A549 (cell line): Measurements from ENCODE around the gene KIF21B. TPM values are rescaled to one million over a fixed set of nuclear protein-coding genes. Genes with fewer than 3 reads are reported as not detected.

Source experiments
- ATAC-seq, 2 experiments: fragments of 200-7000 bp in 1 of 2; fragments of >200 bp in 1 of 2; cut with Nextera tagmentation in 1 of 2; cut with Tn5 transposase in 1 of 2; 3 replicates each; pipeline versions ENCODE4 v1.8.0 to v1.9.1; 2018 to 2020; ENCODE audit warnings: mild to moderate bottlenecking in 1 of 2, moderate library complexity in 1 of 2
- CTCF ChIA-PET: fragments of 300-600 bp; sonication (Branson Sonifier 250); formaldehyde crosslinking; extraction: SDS; loops from one replicate; lab custom pipeline; 2021; ENCODE audit warnings: antibody characterized with exemption, inconsistent platforms; lab: Yijun Ruan, JAX
- POLR2A ChIA-PET: fragments of 350-600 bp; formaldehyde crosslinking; extraction: SDS; loops from one replicate; lab custom pipeline; 2021; ENCODE audit warnings: antibody characterized with exemption, inconsistent platforms; lab: Yijun Ruan, JAX
- DNase-seq, 2 experiments: peaks; one replicate each; pipeline versions ENCODE4 v3.0.0 to v3.0.0-alpha.2; 2011 to 2016; ENCODE audit warnings: low read depth in 1 of 2, low spot score in 1 of 2
- FAIRE-seq: peaks from 2 replicates; lab custom pipeline; 2011; peaks lifted over from hg19 to GRCh38; lab: Jason Lieb, UNC
- H3K27ac ChIP-seq, 2 experiments: fragments of >200 bp; sonication (Bioruptor Twin); formaldehyde crosslinking; 3 replicates each; pipeline ENCODE4 v1.5.1; 2016 to 2017
- H3K4me1 ChIP-seq: fragments of >200 bp; sonication (Bioruptor Twin); formaldehyde crosslinking; 3 replicates; pipeline ENCODE4 v1.6.1; 2016
- H3K4me2 ChIP-seq: fragments of >200 bp; sonication (Bioruptor Twin); formaldehyde crosslinking; 3 replicates; pipeline ENCODE4 v1.6.1; 2016
- H3K4me3 ChIP-seq: fragments of >200 bp; sonication (Bioruptor Twin); formaldehyde crosslinking; 3 replicates; pipeline ENCODE4 v1.5.1; 2016
- H3K9me3 ChIP-seq: fragments of >200 bp; sonication (Bioruptor Twin); formaldehyde crosslinking; 3 replicates; pipeline ENCODE4 v1.6.1; 2016
- CBX2 ChIP-seq: fragments of 200-600 bp; sonication (generic); IDR thresholded peaks from 2 replicates; pipeline ENCODE4 v1.6.1; 2016; ENCODE audit warnings: low read depth, mild to moderate bottlenecking, borderline replicate concordance
- CEBPB ChIP-seq, 2 experiments: fragments of >200 bp in 1 of 2; sonication (Bioruptor Twin) in 1 of 2; formaldehyde crosslinking in 1 of 2; IDR thresholded peaks; 2 replicates each; pipeline ENCODE4 v1.6.1; 2012 to 2016
- CHD2 ChIP-seq: fragments of 150-350 bp; IDR thresholded peaks from 2 replicates; pipeline ENCODE4 v1.6.1; 2014; ENCODE audit warnings: low read length; ENCODE audit not compliant: partially characterized antibody
- CTCF ChIP-seq: fragments of >200 bp; sonication (Bioruptor Twin); formaldehyde crosslinking; IDR thresholded peaks from 3 replicates; pipeline ENCODE4 v1.5.1; 2016
- E2F6 ChIP-seq: IDR thresholded peaks from 2 replicates; pipeline ENCODE4 v1.6.1; 2012; ENCODE audit warnings: low read depth, borderline replicate concordance
- EHMT2 ChIP-seq: fragments of 200-600 bp; sonication (generic); IDR thresholded peaks from 2 replicates; pipeline ENCODE4 v1.6.1; 2016; ENCODE audit warnings: antibody characterized with exemption, low read depth, mild to moderate bottlenecking, moderate library complexity
- ELK1 ChIP-seq: fragments of 150-350 bp; IDR thresholded peaks from 2 replicates; pipeline ENCODE4 v1.6.1; 2014; ENCODE audit warnings: low read depth, mild to moderate bottlenecking, low read length
- ESRRA ChIP-seq: fragments of 150-350 bp; IDR thresholded peaks from 2 replicates; pipeline ENCODE4 v1.6.1; 2014; ENCODE audit warnings: mild to moderate bottlenecking, low read length, borderline replicate concordance
- FOXS1 ChIP-seq: fragments of 250-450 bp; sonication (Bioruptor Pico); IDR thresholded peaks from 2 replicates; pipeline ENCODE4 v1.5.0; 2020; ENCODE audit warnings: mild to moderate bottlenecking, moderate library complexity
- HMGXB4 ChIP-seq: fragments of 250-450 bp; sonication (Bioruptor Pico); IDR thresholded peaks from 2 replicates; pipeline ENCODE4 v1.5.0; 2021; ENCODE audit warnings: mild to moderate bottlenecking, moderate library complexity, borderline replicate concordance
- HOXA7 ChIP-seq: fragments of 250-450 bp; sonication (Bioruptor Pico); IDR thresholded peaks from 2 replicates; pipeline ENCODE4 v1.5.0; 2020; ENCODE audit warnings: mild to moderate bottlenecking, moderate library complexity
- HOXB5 ChIP-seq: fragments of 250-450 bp; sonication (Bioruptor Pico); IDR thresholded peaks from 2 replicates; pipeline ENCODE4 v1.5.0; 2020; ENCODE audit warnings: mild to moderate bottlenecking, moderate library complexity
- KDM1A ChIP-seq: fragments of 200-600 bp; sonication (generic); IDR thresholded peaks from 2 replicates; pipeline ENCODE4 v1.6.1; 2016; ENCODE audit warnings: low read depth, mild to moderate bottlenecking
- KDM5A ChIP-seq: fragments of 200-600 bp; sonication (generic); IDR thresholded peaks from 2 replicates; pipeline ENCODE4 v1.6.1; 2016; ENCODE audit warnings: antibody characterized with exemption, mild to moderate bottlenecking
- MAZ ChIP-seq: fragments of 150-350 bp; IDR thresholded peaks from 2 replicates; pipeline ENCODE4 v1.6.1; 2014; ENCODE audit warnings: antibody characterized with exemption, low read depth, low read length, borderline replicate concordance
- NR3C1 ChIP-seq: fragments of >200 bp; sonication (Bioruptor Twin); formaldehyde crosslinking; IDR thresholded peaks from 3 replicates; pipeline ENCODE4 v1.6.1; 2017
- POLR2AphosphoS2 ChIP-seq: conservative IDR thresholded peaks from 2 replicates; pipeline ENCODE4 v1.6.1; 2012; ENCODE audit warnings: low read length, improper control_type of control experiment, inconsistent platforms
- RAD21 ChIP-seq, 2 experiments: fragments of >200 bp in 1 of 2; sonication (Bioruptor Twin) in 1 of 2; formaldehyde crosslinking in 1 of 2; IDR thresholded peaks in 1 of 2; conservative IDR thresholded peaks in 1 of 2; 2 replicates in 1 of 2; 3 replicates in 1 of 2; pipeline ENCODE4 v1.6.1; 2012 to 2018; ENCODE audit warnings: inconsistent platforms in 1 of 2
- RFX5 ChIP-seq: fragments of 450-650 bp; IDR thresholded peaks from 2 replicates; pipeline ENCODE4 v1.7.1; 2014; ENCODE audit warnings: antibody characterized with exemption, mild to moderate bottlenecking, moderate library complexity
- SMC3 ChIP-seq: fragments of >200 bp; sonication (Bioruptor Twin); formaldehyde crosslinking; IDR thresholded peaks from 3 replicates; pipeline ENCODE4 v1.6.1; 2018; ENCODE audit warnings: inconsistent platforms
- TFCP2L1 ChIP-seq: fragments of 250-450 bp; sonication (Bioruptor Pico); IDR thresholded peaks from 2 replicates; pipeline ENCODE4 v1.5.0; 2021; ENCODE audit warnings: mild to moderate bottlenecking
- TP53 ChIP-seq: fragments of 250-450 bp; sonication (Bioruptor Pico); IDR thresholded peaks from 2 replicates; pipeline ENCODE4 v1.5.0; 2021; ENCODE audit warnings: mild to moderate bottlenecking, moderate library complexity
- WGBS: methylation state at CpG from one replicate; pipeline ENCODE4 v1.1.6; 2017; ENCODE audit errors: missing lambda C conversion rate; 5-methylcytosine and 5-hydroxymethylcytosine counted together
- polyA plus RNA-seq, 4 experiments: library from polyadenylated mRNA; depleted of rRNA in 3 of 4; stranded (reverse); fragments of >200 nt; fragmentation: RNase III in 1 of 4; extraction: RNeasy Plus Mini Kit Qiagen cat#74134 plus additional on column Dnase treatment in 1 of 4; gene quantifications; 2 replicates in 3 of 4; 3 replicates in 1 of 4; pipeline ENCODE4 v1.2.3, GENCODE V29; 2011 to 2017

The KIF21B gene
- polyA plus RNA-seq, 2 of the 4 experiments (the other 2 are of a cell fraction): 1.4 to 3.8 TPM

- CTCF ChIA-PET: interaction anchor here (0.8 to 9.0 kb wide), 7 partner anchors 10 to 421 kb away, joined by 3 to 94 read pairs (median 5); partner anchors contain the start of gene KIF21B
- Histone ChIP-seq H3K4me1 (0 out of 3 replicates have a peak, but pooled peaks cover 3% of the 10 kb centered on the region), H3K4me2 (no peak overlapping the region), H3K4me3 (no peak overlapping the region), H3K27ac (no peak overlapping the region), H3K9me3 (no peaks in the 10 kb centered on the region)
- no peak for FAIRE-seq
- ATAC-seq: peak in 1 of 2 experiments; percentile 24; a peak in 2 of 6 replicates
- POLR2A ChIA-PET: no interaction called here
- no peak for TF ChIP-seq KDM1A
- TF ChIP-seq EHMT2: no peak
- no peak for TF ChIP-seq HMGXB4
- no peak for TF ChIP-seq POLR2AphosphoS2
- no peak for TF ChIP-seq CBX2
- no peak for TF ChIP-seq TFCP2L1 (CRISPR knock-in tag)
- no peak for TF ChIP-seq CHD2
- 75% methylated on average over 9 of the region's 9 CpGs for WGBS
- no peak for DNase-seq
Measured at GRCh38 chr1:201044119-201044518, 20.6 kb upstream of the KIF21B start.

GRCh38 chr1:201042779-201043461 is 19.4 kb upstream of the KIF21B start:
- no peak overlapping the region for H3K4me3 ChIP-seq
- FAIRE-seq: peak; percentile 56
- peak overlapping the region; percentile 33; the same call in 2 of the 3 replicates for H3K4me2 ChIP-seq
- ChIA-PET CTCF (interaction anchor here (0.6 to 9.0 kb wide), 29 partner anchors 9 to 485 kb away, joined by 3 to 94 read pairs (median 5); partner anchors contain the start of genes CACNA1S and KIF21B), POLR2A (interaction anchor here (1.0 kb wide), 1 partner anchor 373 kb away, joined by 3 read pairs; the partner anchor contains the start of gene DDX59)
- peak overlapping the region in 1 of 2 experiments; percentile 27; a peak in 3 of 6 replicates for H3K27ac ChIP-seq
- WGBS: 32% methylated on average over 13 of the region's 13 CpGs
- TF ChIP-seq CEBPB (IDR thresholded peaks at IDR 0.05) (peak in 1 of 2 experiments; percentile 67; a peak in 3 of 4 replicates), CTCF (peak; percentile 91), SMC3 (peak; percentile 93), NR3C1 (no peak), RFX5 (peak; percentile 84), HOXA7 (CRISPR knock-in tag) (no peak), RAD21 (conservative IDR thresholded peaks at IDR 0.05 in 1 of 2, IDR thresholded peaks at IDR 0.05 in 1 of 2) (peak; percentile 94 to 96)
- H3K9me3 ChIP-seq: no peaks in the 10 kb centered on the region
- peak; percentile 85 to 94 for ATAC-seq
- 0 out of 3 replicates have a peak, but pooled peaks cover 3% of the 10 kb centered on the region for H3K4me1 ChIP-seq
- DNase-seq: peak; percentile 67 to 78

GRCh38 chr1:201041011-201041410 is 17.5 kb upstream of the KIF21B start:
- H3K4me1 ChIP-seq: 0 out of 3 replicates have a peak, but pooled peaks cover 3% of the 10 kb centered on the region
- ChIA-PET POLR2A (no interaction called here), CTCF (interaction anchor here (1.0 to 9.0 kb wide), 7 partner anchors 17 to 483 kb away, joined by 3 to 94 read pairs (median 3); partner anchors contain the start of gene KIF21B)
- FAIRE-seq (no peak), DNase-seq (no peak), ATAC-seq (no peak)
- no peaks in the 10 kb centered on the region for H3K9me3 ChIP-seq
- WGBS: 100% methylated on average over 2 of the region's 2 CpGs
- H3K4me2 ChIP-seq: no peak overlapping the region
- H3K27ac ChIP-seq: no peak overlapping the region
- H3K4me3 ChIP-seq: no peak overlapping the region
- no peak for TF ChIP-seq HOXB5 (CRISPR knock-in tag)
- TF ChIP-seq EHMT2: no peak
- no peak for TF ChIP-seq MAZ
- no peak for TF ChIP-seq FOXS1 (CRISPR knock-in tag)
- TF ChIP-seq E2F6: no peak
- TF ChIP-seq KDM5A: no peak
- no peak for TF ChIP-seq HMGXB4
- no peak for TF ChIP-seq ELK1
- no peak for TF ChIP-seq CEBPB (IDR thresholded peaks at IDR 0.05)
- TF ChIP-seq TP53 (CRISPR knock-in tag): no peak
- TF ChIP-seq ESRRA: no peak
- TF ChIP-seq NR3C1: no peak
